GM21529 (cell line): ENCODE results near the gene IP6K3.

Experiments used
- ATAC-seq: cut with Tn5 transposase; IDR thresholded peaks from one replicate; pipeline ENCODE4 v1.9.1; 2021; ENCODE audit not compliant: unreplicated experiment

The IP6K3 gene

GRCh38 chr6:33778444-33779121, 31.9 kb upstream of the IP6K3 start:
- ATAC-seq, result no peak

GRCh38 chr6:33777398-33778388, 31.0 kb upstream of the IP6K3 start:
- no peak for ATAC-seq

DNA sequence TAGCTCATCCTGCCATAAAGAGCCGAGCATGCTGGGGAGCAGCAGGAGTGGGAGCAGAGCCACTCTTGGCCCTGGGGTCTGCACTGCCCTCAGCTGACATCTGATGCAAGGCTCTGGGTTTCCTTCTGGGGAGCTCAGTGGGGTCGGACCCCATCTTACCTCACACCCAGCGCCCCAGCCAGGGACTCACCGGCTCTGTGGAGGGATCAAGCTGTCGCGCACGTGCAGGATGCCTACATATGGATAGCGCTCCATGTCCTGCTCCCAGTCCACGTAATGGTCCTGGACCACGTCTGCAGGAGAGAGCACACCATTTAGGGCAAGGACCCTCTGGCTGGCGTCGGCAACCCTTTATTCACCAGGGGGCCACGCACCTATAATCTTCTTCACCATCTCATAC, 30.1 kb upstream of the IP6K3 start:
- no peak for ATAC-seq

- no peak for ATAC-seq
Measured at GRCh38 chr6:33776186-33776585, 29.5 kb upstream of the IP6K3 start.

- ATAC-seq, result no peak
Measured at GRCh38 chr6:33774774-33775173, 28.1 kb upstream of the IP6K3 start.

DNA sequence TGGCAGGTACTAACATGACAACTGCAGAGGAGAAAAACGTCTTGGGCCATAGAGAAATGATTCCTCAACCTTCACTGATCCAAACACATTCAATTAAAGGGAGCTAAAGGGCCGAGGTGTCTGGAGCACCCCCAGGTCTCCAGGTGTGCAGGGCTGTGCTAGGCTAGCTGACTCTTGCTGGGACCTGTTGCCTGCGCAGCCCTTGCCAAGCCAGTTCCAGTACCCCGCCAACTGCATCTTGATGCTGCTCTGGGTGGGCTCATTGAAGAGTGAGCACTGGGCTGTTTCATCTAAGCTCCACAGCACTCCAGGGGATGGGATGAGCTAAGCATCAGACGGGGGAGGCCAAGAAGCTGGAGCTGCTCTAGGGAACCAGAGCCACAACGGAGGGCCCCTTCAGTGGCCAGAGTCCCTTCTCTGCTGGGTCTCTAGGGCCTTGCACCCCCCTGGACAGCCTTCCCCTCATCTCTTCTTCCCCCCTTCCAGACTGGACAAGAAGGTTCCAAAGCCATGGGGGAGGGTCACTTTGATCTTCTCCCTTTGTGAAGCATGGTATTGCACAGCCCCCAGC, 26.3 kb upstream of the IP6K3 start:
- no peak for ATAC-seq

DNA sequence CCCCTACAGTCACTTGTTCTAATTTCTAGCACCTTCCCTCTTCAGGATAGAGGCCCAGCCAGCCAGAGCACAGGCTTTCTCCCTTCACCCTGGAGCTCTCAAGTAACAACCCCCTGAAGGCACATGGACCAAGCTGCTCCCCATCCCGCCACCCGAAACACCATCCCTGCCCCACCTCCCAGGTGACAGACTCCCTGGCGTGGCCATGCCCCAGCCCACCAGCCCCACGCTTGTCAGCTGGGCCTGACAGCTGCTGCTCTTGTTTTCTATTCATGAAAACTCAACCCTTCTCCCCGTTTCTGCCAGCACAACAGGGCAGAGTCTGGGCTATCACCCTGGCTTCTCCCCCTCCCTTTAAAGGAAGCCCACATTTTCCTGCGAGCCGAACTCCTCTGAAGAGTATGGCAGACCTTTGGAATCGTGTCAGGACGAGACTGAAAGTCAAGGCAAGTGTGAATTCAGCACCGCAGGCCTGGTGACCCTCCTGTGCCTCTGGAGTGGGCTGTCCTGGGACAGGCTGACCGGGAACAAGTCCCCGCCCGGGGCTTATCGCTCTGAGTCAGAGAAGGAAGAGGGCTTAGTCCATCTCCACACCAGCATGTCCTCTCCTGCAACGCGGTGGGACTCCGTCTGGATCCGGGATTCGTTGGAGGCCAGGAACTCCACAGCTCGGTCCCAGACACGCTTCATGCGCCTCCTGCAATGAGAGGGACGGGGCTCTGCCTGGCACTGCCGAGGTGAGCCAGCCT, 25.6 kb upstream of the IP6K3 start:
- no peak for ATAC-seq

DNA sequence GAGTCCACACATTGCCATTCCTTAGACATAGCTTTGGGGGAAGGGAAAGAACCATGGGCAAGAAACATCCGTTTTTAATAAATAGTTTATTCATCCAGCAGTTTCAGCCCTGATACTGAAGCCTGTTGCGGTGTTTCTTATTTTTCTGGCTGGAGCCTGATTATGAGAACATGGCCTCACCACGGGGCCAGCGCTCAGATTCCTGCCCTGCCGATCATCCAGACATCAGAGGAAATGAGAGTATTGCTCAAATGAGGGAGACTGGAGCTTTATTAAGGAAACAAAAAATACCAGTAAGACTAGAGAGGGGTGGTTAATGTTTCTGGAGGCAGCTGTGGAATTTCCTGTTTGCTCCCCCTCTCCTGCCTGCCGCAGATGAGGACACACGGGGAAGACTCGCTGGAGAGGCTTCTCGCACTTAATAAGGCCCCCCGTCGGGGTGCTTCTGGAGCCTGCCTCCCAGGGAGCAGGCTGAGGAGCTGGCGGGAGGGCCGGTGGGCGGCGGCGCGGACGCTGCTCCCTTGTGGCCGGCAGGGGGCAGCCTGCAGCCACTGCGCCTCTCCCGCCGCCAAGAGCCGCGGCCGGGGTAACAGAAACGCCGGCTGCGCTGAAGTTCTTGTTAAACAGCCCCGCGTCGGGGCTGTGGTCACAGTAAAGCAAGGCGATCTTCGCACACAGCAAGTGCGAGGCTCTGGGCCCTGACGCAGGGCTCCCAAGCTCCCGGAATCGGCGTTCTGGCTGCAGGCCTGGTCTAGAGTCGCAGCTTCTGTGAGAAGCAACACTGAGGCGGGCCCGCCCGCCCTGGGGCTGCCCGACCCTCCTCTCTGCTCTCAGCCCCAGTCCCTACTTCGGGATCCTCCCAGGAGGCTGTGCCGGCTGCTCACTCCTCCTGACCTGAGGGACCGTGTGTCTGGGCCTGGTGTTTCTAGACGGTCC, 24.7 kb upstream of the IP6K3 start:
- no peak for ATAC-seq

DNA sequence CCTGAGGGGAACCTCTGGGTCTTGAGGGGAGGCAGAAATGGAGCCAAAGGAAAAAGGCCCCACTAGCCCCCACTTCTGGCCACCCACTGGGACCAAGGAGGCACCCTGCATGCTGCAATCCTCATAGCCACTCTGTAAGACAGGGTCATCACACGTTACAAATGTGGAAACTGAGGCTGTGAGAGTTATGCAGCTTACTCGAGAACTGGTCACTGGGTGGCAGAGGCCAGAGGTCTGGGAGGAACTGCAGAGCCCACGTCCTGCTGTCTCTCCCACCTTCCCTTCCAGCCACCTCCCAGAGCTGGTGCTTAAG, 24.1 kb upstream of the IP6K3 start:
- no peak for ATAC-seq

- ATAC-seq, result no peak
Measured at GRCh38 chr6:33770124-33770832, 23.6 kb upstream of the IP6K3 start.

GRCh38 chr6:33769248-33769821, 22.6 kb upstream of the IP6K3 start:
- no peak for ATAC-seq

- no peak for ATAC-seq
Measured at GRCh38 chr6:33768644-33769120, 22.0 kb upstream of the IP6K3 start.

- no peak for ATAC-seq
Measured at GRCh38 chr6:33766921-33767907, 20.5 kb upstream of the IP6K3 start.

DNA sequence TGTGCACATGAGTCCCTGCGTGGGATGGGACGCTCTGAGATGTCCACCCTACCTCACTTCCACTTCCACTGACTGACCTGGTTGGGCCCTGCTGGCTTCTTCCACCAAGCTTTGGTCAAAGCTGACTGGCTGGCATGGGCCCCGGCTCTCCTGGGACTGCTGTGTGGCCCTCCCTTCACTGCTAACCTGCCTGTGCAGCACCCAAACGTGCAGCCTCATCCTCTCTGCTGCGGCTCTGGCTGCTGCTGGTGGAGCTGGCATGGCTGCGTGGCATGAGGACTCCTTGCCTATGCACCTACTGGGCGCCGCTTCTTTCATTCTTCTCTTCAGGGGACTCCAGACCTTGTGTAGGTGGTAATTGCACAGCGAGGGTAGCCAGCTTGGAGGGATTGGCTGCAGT, 18.7 kb upstream of the IP6K3 start:
- ATAC-seq, result no peak

- ATAC-seq, result no peak
Measured at GRCh38 chr6:33764036-33764435, 17.3 kb upstream of the IP6K3 start.

DNA sequence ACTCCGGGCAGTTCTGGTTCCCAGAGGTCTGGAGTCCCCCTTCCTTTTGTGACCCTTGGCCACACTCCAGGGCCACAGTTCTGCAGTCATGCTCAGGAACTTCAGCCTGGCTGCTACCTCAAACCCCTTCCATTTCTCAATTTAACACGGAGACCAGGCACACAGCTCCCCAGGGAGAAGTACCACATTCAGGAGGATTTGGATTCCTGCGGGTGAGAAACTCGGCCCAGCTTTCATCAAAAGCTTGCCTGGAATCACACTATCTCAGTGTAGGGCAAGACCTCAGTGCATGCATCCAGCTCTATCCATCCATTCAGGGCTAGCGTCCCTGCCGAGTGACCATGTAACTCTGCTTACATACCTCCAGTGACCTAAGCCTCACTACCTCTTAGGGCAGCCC, 16.8 kb upstream of the IP6K3 start:
- no peak for ATAC-seq

GRCh38 chr6:33762713-33763112, 16.0 kb upstream of the IP6K3 start:
- no peak for ATAC-seq
